ENCODE data around the gene PDIA6.
"Not testable (repeated sequence)": the region's sequence is repeated elsewhere in the genome, so short reads cannot be mapped to it uniquely, and the experiment has no call there.

The PDIA6 gene

GRCh38 chr2:10790228-10790973 is 22.2 kb downstream of the PDIA6 start:
- DNase-seq = peak; percentile 73
- in situ Hi-C loops (cut with HindIII; ENCODE audit: low pct_ligation_motif_present, low pct_unique_long_range_greater_than_20kb, low sequenced_read_pairs) = no loop called here

GRCh38 chr2:10788855-10789254 is 23.7 kb downstream of the PDIA6 start:
- in situ Hi-C loops (cut with HindIII; ENCODE audit: low pct_ligation_motif_present, low pct_unique_long_range_greater_than_20kb, low sequenced_read_pairs) = no loop called here
- no peak for DNase-seq

- in situ Hi-C loops (cut with HindIII; ENCODE audit: low pct_ligation_motif_present, low pct_unique_long_range_greater_than_20kb, low sequenced_read_pairs) = no loop called here
These were observed 25.2 kb downstream of the PDIA6 start for GRCh38 chr2:10787176-10787968.

GRCh38 chr2:10786240-10786982 is 26.2 kb downstream of the PDIA6 start:
- in situ Hi-C loops (cut with HindIII; ENCODE audit: low pct_ligation_motif_present, low pct_unique_long_range_greater_than_20kb, low sequenced_read_pairs) = no loop called here
- no peak for DNase-seq

More at GRCh38 chr2:10787176-10787968, 25.2 kb downstream of the PDIA6 start:
- DNase-seq = peak; percentile 33

- in situ Hi-C loops (cut with HindIII; ENCODE audit: low pct_ligation_motif_present, low pct_unique_long_range_greater_than_20kb, low sequenced_read_pairs) = no loop called here
These were observed 27.3 kb downstream of the PDIA6 start for GRCh38 chr2:10785260-10785659.

GRCh38 chr2:10784719-10785118 is 27.9 kb downstream of the PDIA6 start:
- in situ Hi-C loops (cut with HindIII; ENCODE audit: low pct_ligation_motif_present, low pct_unique_long_range_greater_than_20kb, low sequenced_read_pairs) = no loop called here
- no peak for DNase-seq

More at GRCh38 chr2:10785260-10785659, 27.3 kb downstream of the PDIA6 start:
- DNase-seq = no peak

- in situ Hi-C loops (cut with HindIII; ENCODE audit: low pct_ligation_motif_present, low pct_unique_long_range_greater_than_20kb, low sequenced_read_pairs) = no loop called here
- no peak for DNase-seq
These were observed 29.2 kb downstream of the PDIA6 start for GRCh38 chr2:10783421-10783820.

- in situ Hi-C loops (cut with HindIII; ENCODE audit: low pct_ligation_motif_present, low pct_unique_long_range_greater_than_20kb, low sequenced_read_pairs) = no loop called here
- DNase-seq = no peak
These were observed 30.8 kb downstream of the PDIA6 start for GRCh38 chr2:10781746-10782145.

- DNase-seq; in situ Hi-C loops (cut with HindIII; ENCODE audit: low pct_ligation_motif_present, low pct_unique_long_range_greater_than_20kb, low sequenced_read_pairs): not testable (repeated sequence)
These were observed 31.8 kb downstream of the PDIA6 start for GRCh38 chr2:10780821-10781220.

- in situ Hi-C loops (cut with HindIII; ENCODE audit: low pct_ligation_motif_present, low pct_unique_long_range_greater_than_20kb, low sequenced_read_pairs) = no loop called here
- no peak for DNase-seq
These were observed 32.1 kb downstream of the PDIA6 start for GRCh38 chr2:10780491-10780820.

GRCh38 chr2:10779776-10780490 is 32.7 kb downstream of the PDIA6 start:
- in situ Hi-C loops (cut with HindIII; ENCODE audit: low pct_ligation_motif_present, low pct_unique_long_range_greater_than_20kb, low sequenced_read_pairs) = no loop called here
- DNase-seq = no peak

- in situ Hi-C loops (cut with HindIII; ENCODE audit: low pct_ligation_motif_present, low pct_unique_long_range_greater_than_20kb, low sequenced_read_pairs) = no loop called here
These were observed 33.9 kb downstream of the PDIA6 start for GRCh38 chr2:10778724-10779115.

GRCh38 chr2:10777842-10778723 is 34.5 kb downstream of the PDIA6 start:
- in situ Hi-C loops (cut with HindIII; ENCODE audit: low pct_ligation_motif_present, low pct_unique_long_range_greater_than_20kb, low sequenced_read_pairs) = no loop called here

More at GRCh38 chr2:10778724-10779115, 33.9 kb downstream of the PDIA6 start:
- no peak for DNase-seq

GRCh38 chr2:10777111-10777841 is 35.3 kb downstream of the PDIA6 start:
- no peak for DNase-seq
- in situ Hi-C loops (cut with HindIII; ENCODE audit: low pct_ligation_motif_present, low pct_unique_long_range_greater_than_20kb, low sequenced_read_pairs) = no loop called here

More at GRCh38 chr2:10777842-10778723, 34.5 kb downstream of the PDIA6 start:
- DNase-seq = peak; percentile 63

- in situ Hi-C loops (cut with HindIII; ENCODE audit: low pct_ligation_motif_present, low pct_unique_long_range_greater_than_20kb, low sequenced_read_pairs) = no loop called here
- no peak for DNase-seq
These were observed 36.2 kb downstream of the PDIA6 start for GRCh38 chr2:10776231-10776977.

- DNase-seq = no peak
- in situ Hi-C loops (cut with HindIII; ENCODE audit: low pct_ligation_motif_present, low pct_unique_long_range_greater_than_20kb, low sequenced_read_pairs) = no loop called here
These were observed 36.8 kb downstream of the PDIA6 start for GRCh38 chr2:10775831-10776230.
